Gastrocnemius medialis (tissue), 4 donors: ENCODE results near the gene SEPTIN10. TPM values are rescaled to one million over a fixed set of nuclear protein-coding genes. Genes with fewer than 3 reads are reported as not detected.

Source experiments
- ATAC-seq, 2 donors: fragments of 150-250 bp; one replicate each; pipeline ENCODE4 v1.9.1; 2016
- DNase-seq, 2 donors: peaks; one replicate each; pipeline ENCODE4 v3.0.0-alpha.2; 2019
- H3K27ac ChIP-seq, 4 donors: fragments of 200-600 bp; sonication (generic); 1 replicate in 1 of 4; 2 replicates in 3 of 4; pipeline ENCODE4 v1.5.1; 2016 to 2018; ENCODE audit warnings: mild to moderate bottlenecking in 2 of 4, moderate library complexity in 1 of 4
- H3K27me3 ChIP-seq, 3 donors: fragments of 200-600 bp; sonication (generic) in 2 of 3; 1 replicate in 1 of 3; 2 replicates in 2 of 3; pipeline versions ENCODE4 v1.5.1 to v1.6.0; 2016 to 2019; ENCODE audit warnings: mild to moderate bottlenecking in 1 of 3, moderate library complexity in 1 of 3
- H3K36me3 ChIP-seq, 2 donors: fragments of 200-600 bp; sonication (generic) in 1 of 2; one replicate each; pipeline ENCODE4 v1.5.1; 2017 to 2018
- H3K4me1 ChIP-seq, 2 donors: fragments of 200-600 bp; sonication (generic) in 1 of 2; one replicate each; pipeline ENCODE4 v1.5.1; 2016 to 2017; ENCODE audit warnings: mild to moderate bottlenecking in 2 of 2
- H3K4me3 ChIP-seq, 4 donors: fragments of 200-600 bp; sonication (generic) in 3 of 4; 1 replicate in 1 of 4; 2 replicates in 3 of 4; pipeline ENCODE4 v1.5.1; 2016 to 2019; ENCODE audit warnings: mild to moderate bottlenecking in 2 of 4
- H3K9me3 ChIP-seq, 3 donors: fragments of 200-600 bp; sonication (generic) in 2 of 3; 1 replicate in 1 of 3; 2 replicates in 2 of 3; pipeline ENCODE4 v1.5.1; 2016 to 2019
- CTCF ChIP-seq, 5 experiments: fragments of 450-650 bp in 3 of 5; fragments of 200-600 bp in 2 of 5; sonication (generic) in 2 of 5; IDR thresholded peaks in 4 of 5; conservative IDR thresholded peaks in 1 of 5; 1 replicate in 4 of 5; 2 replicates in 1 of 5; pipeline ENCODE4 v1.5.1; 2016 to 2019; ENCODE audit warnings: antibody characterized with exemption in 5 of 5, mild to moderate bottlenecking in 3 of 5, moderate library complexity in 3 of 5
- POLR2A ChIP-seq, 2 donors: fragments of 450-650 bp; IDR thresholded peaks; one replicate each; pipeline ENCODE4 v1.6.1; 2017; ENCODE audit warnings: antibody characterized with exemption in 2 of 2, mild to moderate bottlenecking in 2 of 2, moderate library complexity in 2 of 2
- in situ Hi-C, 4 donors: fragments of 200-750 bp; cut with MboI; loops; one replicate each; pipeline versions ENCODE4 v1.15.0 to v1.8.0; 2017; ENCODE audit warnings: low sequenced_read_pairs in 4 of 4
- intact Hi-C: fragments of 100-400 bp; cut with DNase I; formaldehyde crosslinking; loops from one replicate; pipeline ENCODE4 v1.15.1; 2023; ENCODE audit warnings: low total_unique reads
- total RNA-seq, 4 donors: library from RNA; depleted of rRNA; stranded (reverse); fragments of >200 nt; gene quantifications; one replicate each; pipeline versions ENCODE4 v1.1.0 to v1.2.3, GENCODE V29; 2016

SEPTIN10 gene
- total RNA-seq, 4 donors from 2014 or later = 22.3 to 39.4 (median 29.6) TPM

- Histone ChIP-seq H3K4me3 (no peak overlapping the region), H3K27me3 (no peaks in the 10 kb centered on the region), H3K36me3 (no peaks in the 10 kb centered on the region), H3K27ac (no peak overlapping the region), H3K4me1 (no peaks in the 10 kb centered on the region), H3K9me3 (no peaks in the 10 kb centered on the region)
- no peak for DNase-seq
- in situ Hi-C loops (loop anchor here in 1 of 4 donors (25.0 kb wide), 1 partner anchor 236 kb away; no protein-coding TSS in a partner anchor), intact Hi-C loops (no loop called here)
- TF ChIP-seq CTCF (IDR thresholded peaks at IDR 0.05 in 4 of 5, conservative IDR thresholded peaks at IDR 0.05 in 1 of 5) (no peak), POLR2A (IDR thresholded peaks at IDR 0.05) (no peak)
- no peak for ATAC-seq
These were observed 90.6 kb downstream of the SEPTIN10 start for GRCh38 chr2:109523121-109523520.

GRCh38 chr2:109522063-109522374 is 91.7 kb downstream of the SEPTIN10 start:
- no peak for TF ChIP-seq POLR2A (IDR thresholded peaks at IDR 0.05)
- no peak for TF ChIP-seq CTCF (IDR thresholded peaks at IDR 0.05 in 4 of 5, conservative IDR thresholded peaks at IDR 0.05 in 1 of 5)
- DNase-seq (no peak), ATAC-seq (no peak)
- Histone ChIP-seq H3K9me3 (no peaks in the 10 kb centered on the region), H3K4me3 (no peak overlapping the region), H3K4me1 (no peaks in the 10 kb centered on the region), H3K27ac (no peak overlapping the region), H3K27me3 (no peaks in the 10 kb centered on the region), H3K36me3 (no peaks in the 10 kb centered on the region)
- in situ Hi-C loops = loop anchor here in 1 of 4 donors (25.0 kb wide), 1 partner anchor 235 kb away; no protein-coding TSS in a partner anchor
- intact Hi-C loops = no loop called here

GRCh38 chr2:109521233-109522062 is 92.3 kb downstream of the SEPTIN10 start:
- no peak for DNase-seq
- in situ Hi-C loops = loop anchor here in 1 of 4 donors (25.0 kb wide), 1 partner anchor 234 kb away; no protein-coding TSS in a partner anchor
- no peak overlapping the region for H3K4me3 ChIP-seq
- H3K9me3 ChIP-seq = no peaks in the 10 kb centered on the region
- intact Hi-C loops = no loop called here
- no peak overlapping the region for H3K27ac ChIP-seq
- H3K36me3 ChIP-seq = no peaks in the 10 kb centered on the region
- peak; percentile 34 to 39 for ATAC-seq
- no peaks in the 10 kb centered on the region for H3K27me3 ChIP-seq
- TF ChIP-seq POLR2A (IDR thresholded peaks at IDR 0.05) (no peak), CTCF (IDR thresholded peaks at IDR 0.05 in 4 of 5, conservative IDR thresholded peaks at IDR 0.05 in 1 of 5) (no peak)
- no peaks in the 10 kb centered on the region for H3K4me1 ChIP-seq

GRCh38 chr2:109519513-109519912 is 94.3 kb downstream of the SEPTIN10 start:
- DNase-seq (no peak), ATAC-seq (no peak)
- H3K4me1 ChIP-seq = peaks cover 0 to under 1% of the 10 kb centered on the region in 2 donors
- in situ Hi-C loops (loop anchor here in 1 of 4 donors (25.0 kb wide), 1 partner anchor 232 kb away; no protein-coding TSS in a partner anchor), intact Hi-C loops (no loop called here)
- no peaks in the 10 kb centered on the region for H3K9me3 ChIP-seq
- H3K27ac ChIP-seq = no peak overlapping the region
- no peak overlapping the region for H3K4me3 ChIP-seq
- no peaks in the 10 kb centered on the region for H3K27me3 ChIP-seq
- H3K36me3 ChIP-seq = no peaks in the 10 kb centered on the region
- TF ChIP-seq CTCF (IDR thresholded peaks at IDR 0.05 in 4 of 5, conservative IDR thresholded peaks at IDR 0.05 in 1 of 5) = no peak
- TF ChIP-seq POLR2A (IDR thresholded peaks at IDR 0.05) = no peak
